Stimulated activated CD4-positive, alpha-beta T cell treated with anti-CD3 and anti-CD28 coated beads, Interleukin-4, amount 100 ng/mL, for 1 hour (primary cell): ENCODE measurements around the gene COX7C.
"Not testable (repeated sequence)": the region's sequence is repeated elsewhere in the genome, so short reads cannot be mapped to it uniquely, and the experiment has no call there.

Experiments used
- DNase-seq: peaks from one replicate; pipeline ENCODE4 v3.0.0-alpha.2; 2020

COX7C gene, protein sequence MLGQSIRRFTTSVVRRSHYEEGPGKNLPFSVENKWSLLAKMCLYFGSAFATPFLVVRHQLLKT

DNA sequence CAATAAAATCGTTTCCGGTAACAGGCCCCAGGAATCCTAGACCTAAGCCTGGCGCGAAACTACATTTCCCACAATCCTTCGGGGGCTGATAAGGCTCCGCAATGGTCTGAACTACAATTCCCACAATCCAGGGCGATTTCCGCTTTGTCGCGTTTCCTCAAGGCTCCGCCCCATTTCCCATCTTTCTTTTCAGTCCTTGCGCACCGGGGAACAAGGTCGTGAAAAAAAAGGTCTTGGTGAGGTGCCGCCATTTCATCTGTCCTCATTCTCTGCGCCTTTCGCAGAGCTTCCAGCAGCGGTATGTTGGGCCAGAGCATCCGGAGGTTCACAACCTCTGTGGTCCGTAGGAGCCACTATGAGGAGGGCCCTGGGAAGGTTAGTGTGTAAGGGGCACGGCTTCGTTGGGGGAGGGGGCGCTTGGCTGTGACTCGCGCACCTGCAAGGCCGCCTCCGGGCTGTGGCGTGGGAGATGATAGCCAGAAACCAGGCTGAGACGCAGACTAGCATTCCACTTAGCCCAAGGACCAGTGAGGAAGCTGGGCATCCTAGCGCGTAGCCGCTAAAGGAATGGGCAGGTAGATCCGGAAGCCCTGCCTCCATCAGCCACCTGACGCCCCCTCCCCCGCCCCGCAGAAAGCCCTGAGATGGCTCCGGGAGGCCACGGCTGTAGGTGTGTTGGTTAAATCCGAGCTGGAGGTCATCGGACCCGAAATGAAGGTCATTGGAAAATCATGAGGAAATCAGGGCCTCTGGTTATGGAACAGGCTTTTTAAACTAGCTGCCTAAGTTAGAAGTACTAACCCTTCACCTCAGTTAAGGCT is at the start of gene COX7C:
Gene COX7C (plus strand): TSS at position 186 of the 821 bp plus-strand sequence. CDS start 115 bp downstream, at position 301.
- peak; percentile 83 for DNase-seq

DNA sequence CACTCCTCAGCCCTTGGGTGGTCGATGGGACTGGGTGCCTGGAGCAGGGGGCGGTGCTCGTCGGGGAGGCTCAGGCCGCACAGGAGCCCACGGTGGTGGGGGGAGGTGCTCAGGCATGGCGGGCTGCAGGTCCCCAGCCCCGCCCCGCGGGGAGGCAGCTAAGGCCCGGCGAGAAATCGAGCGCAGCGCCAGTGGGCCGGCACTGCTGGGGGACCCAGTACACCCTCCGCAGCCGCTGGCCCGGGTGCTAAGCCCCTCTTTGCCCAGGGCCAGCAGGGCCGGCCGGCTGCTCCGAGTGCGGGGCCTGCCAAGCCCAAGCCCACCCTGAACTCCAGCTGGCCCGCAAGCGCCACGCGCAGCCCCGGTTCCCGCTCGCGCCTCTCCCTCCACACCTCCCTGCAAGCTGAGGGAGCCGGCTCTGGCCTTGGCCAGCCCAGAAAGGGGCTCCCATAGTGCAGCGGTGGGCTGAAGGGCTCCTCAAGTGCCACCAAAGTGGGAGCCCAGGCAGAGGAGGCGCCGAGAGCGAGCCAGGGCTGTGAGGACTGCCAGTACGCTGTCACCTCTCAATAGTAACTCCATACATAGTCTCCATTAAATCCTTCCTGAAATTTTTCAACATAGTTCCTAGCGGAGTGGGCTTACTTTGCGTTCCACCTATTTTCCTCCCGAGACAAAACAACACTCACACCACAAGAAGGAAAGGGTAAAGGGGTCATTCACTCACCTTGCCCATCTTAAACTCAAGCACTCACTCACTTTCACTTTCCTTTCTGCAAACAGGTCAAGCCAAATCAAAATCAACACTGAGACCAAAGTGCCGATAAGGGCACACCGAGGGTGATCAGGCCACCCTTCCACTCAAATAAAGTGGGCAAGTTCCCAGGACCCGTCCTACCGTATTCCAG is 48.0 kb upstream of the COX7C start:
- not testable (repeated sequence) for DNase-seq

DNA sequence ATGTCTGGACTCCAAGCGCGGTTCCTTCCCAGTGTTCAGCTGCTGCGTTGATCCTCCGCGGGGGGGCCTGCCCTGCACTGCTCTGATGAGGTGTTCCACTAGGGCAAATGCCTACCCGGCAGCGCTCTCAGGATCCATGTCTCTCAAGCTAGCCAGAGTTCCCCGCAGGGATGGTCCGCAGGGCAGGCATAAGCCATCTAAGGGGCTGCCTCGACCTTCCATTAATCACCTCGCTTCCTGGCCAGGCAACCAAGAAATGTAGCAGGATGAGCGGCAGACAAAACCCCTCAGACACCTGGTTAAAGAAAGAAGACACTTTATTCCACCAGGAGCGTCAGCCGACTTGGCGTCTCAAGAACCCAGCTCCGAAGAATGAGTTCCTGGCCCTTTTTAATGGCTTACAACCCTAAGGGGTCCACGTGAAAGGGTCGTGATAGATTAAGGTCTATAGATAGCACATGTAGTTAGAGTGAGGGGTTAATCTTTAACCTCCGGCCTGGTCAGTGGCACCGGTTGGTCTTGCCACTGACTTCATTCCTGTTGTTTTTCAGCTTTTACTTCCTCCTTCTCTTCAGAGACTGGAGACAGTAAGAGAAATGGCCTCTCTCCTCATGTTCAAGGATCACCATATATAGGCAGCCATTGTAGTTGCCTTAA is 47.2 kb upstream of the COX7C start:
- no peak for DNase-seq

DNA sequence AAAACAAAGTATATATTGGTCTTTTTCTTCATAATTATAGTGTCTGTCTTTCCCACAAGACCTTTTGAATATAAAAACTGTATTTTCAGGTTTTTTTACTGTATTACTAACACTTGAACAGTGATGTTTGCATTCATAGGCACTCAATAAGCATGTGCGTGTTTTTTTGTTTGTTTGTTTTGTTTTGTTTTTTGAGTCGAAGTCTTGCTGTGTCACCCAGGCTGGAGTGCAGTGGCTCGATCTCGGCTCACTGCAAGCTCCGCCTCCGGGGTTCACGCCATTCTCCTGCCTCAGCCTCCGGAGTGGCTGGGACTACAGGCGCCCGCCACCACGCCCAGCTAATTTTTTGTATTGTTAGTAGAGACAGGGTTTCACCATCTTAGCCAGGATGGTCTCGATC is 46.6 kb upstream of the COX7C start:
- not testable (repeated sequence) for DNase-seq

DNA sequence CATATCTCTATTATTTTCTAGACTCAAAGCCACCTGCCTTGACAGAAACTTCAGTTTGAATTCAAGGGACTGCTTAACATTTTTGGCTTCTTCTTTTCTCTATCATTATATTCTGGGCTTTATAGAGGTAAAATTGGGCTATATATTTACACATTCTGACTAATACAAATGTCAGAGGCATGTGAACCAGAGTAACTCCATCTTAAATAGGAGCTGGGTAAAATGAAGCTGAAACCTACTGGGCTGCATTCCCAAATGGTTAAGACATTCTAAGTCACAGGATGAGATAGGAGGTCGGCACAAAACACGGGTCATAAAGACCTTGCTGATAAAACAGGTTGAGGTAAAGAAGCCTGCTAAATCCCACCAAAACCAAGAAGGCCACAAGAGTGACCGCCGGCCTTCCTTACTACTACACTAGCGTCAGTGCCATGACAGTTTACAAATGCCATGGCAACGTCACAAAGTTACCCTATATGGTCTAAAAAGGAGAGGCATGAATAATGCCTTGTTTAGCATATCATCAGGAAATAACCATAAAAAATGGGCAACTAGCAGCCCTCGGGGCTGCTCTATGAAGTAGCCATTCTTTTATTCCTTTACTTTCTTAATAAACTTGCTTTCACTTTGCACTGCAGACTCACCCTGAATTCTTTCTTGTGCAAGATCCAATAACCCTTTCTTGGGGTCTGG is 44.8 kb upstream of the COX7C start:
- DNase-seq, result no peak

DNA sequence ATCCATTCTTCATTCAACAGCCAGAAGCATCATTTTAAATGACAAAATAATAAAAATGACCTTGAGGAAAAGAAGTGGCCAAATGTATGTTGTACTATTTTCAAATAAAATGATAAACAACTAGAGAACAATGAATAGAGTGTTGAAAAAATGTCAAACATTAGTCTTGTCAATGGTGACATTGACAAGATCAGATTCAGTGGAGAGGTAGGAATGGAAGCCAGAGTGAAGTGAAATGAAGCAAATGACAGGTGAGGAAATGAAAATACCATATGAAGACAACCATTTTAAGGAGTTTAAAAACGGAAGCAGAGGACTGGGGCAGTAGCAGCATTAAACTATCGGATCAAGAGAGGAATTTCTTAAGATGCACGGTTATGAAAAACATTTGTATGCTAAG is 38.2 kb upstream of the COX7C start:
- no peak for DNase-seq

DNA sequence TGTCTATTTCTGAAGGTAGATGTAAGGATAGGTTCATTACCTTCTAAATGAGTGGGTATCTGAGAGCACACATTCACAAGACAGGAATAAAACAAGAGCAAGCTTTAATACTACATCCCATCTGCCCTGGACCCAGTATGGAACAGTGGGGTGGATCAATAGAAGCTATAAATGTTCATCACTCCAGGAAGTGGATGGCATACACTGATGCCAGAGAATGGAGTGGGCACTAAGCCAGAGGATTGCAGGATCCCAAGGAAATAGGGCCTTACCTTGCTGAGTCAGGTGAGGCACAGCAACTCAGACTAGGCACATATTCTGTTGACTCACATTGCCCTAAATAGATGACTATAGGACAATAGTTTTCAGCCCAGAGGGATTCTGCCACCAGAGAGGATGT is 21.3 kb upstream of the COX7C start:
- no peak for DNase-seq

DNA sequence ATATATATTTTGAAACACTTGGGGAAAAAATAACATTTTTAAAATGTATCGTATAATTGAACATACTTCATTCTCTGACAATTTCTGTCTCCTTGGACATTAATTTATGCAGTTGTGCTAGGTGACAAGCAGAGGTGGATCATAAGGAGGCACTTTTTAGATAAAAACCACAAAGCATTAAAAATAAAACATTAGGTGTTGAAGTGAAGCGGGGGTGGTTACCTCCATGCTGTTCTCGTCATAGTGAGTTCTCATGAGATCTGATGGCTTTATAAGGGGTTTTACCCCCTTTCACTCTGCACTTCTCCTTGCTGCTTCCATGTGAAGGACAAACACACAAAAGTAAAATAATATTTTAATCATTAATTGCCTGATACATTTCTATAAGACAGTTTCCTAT is 11.9 kb upstream of the COX7C start:
- no peak for DNase-seq

DNA sequence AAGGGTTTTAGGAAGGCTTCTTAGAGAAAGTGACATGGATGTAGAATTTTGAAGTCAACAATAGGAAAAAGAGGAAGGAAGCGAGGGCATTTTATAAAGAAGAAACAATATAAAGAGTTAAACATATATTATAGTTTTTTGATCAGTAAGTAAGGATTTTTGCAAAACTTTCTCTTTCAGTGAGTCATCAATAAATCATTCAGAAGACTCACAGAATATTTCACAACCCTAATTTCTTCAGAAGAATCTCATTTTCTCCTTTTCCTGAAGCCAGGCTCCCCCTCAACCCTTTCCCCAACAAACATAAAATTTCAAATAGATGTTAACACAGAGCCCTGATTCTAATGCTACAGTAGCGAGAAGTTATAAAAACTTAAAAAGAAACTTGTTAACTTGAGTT is 4.3 kb upstream of the COX7C start:
- no peak for DNase-seq

DNA sequence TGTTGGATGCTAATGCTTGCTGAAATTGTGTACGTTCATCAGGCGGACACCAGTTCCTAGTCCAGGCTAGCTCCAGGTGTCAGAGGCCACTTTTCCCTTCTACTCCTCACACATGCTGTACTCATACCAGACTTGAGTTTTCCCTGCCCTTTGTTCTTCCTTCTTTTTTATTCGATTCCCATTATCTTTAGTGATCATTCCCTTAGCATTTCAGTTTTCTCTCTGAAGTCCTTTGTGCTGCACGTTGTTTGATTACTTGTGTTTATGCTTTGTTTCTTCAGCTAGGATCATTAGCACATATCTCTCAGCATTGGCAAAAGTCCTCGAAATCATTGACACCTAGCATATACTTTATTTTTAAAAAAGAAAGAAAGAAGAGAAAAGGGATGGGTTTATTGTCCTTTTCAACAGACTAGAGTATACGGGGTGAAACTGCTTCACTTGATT is 409 bp upstream of the COX7C start:
- no peak for DNase-seq

DNA sequence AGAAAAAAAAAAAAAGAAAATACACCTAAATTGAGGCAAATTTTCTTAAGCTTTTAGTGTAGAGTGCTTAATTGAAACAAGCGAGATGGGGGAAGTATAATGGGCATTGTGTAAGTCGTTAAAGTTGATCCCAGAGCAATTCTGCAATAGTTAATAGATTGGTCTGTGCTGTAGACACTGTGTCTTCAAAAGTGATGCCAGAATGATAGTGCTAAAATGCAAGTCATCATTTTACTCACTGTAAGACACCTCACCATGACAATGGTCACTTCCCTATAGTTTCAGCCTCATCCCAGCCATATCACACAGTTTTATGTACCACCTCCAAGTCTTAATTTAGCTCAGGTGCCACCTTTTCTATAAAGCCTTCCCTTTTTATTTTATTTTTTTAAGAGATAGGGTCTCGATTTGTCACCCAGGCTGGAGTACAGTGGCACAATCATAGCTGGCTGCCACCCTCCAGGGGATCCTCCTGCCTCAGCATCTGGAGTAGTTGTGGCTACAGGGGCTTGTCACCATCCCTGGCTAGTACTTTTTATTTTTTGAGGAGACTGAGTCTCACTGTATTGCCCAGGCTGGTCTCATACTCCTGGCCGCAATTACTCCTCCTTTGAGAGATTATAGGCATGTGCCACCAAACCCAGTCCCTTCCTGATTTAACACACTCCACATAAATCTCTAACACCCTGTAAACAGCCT is 6.2 kb downstream of the COX7C start:
- DNase-seq, result no peak

DNA sequence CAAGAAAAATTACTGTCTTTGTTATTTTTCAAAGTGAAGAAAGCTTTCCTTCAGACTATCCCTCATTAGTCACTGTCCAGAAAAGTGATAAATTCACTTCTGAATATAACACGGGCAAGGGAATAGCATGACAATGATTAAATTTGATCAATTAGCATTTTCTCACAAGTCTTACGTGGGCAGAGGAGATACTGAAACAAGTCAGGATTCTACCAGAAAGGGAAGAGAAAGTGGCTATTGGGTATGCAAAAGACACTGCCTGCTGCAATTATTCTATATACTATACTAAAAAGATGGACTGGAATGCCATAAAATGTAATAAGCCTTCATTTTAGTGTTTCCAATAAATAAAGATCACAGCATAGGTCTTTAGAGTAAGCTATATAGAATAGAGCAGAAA is 7.4 kb downstream of the COX7C start:
- DNase-seq, result no peak

DNA sequence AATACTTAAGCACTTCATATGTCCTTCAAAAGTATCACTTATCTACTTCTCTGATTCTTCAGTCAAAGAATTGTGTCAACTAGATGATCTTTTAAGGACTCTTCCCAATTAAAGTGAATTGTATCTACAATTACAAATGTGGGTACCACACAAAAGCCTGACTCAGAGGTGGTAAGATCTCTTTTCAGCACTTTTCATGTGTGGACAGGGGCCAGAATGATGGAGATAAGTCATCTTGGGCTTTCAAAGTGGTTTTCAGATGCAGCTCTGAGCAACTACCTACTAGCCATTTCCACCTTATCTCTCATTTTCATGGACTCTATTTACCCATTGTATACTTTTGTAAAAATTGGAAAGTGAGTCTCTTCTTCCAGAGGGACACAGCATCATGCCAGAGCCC is 8.4 kb downstream of the COX7C start:
- DNase-seq, result no peak

DNA sequence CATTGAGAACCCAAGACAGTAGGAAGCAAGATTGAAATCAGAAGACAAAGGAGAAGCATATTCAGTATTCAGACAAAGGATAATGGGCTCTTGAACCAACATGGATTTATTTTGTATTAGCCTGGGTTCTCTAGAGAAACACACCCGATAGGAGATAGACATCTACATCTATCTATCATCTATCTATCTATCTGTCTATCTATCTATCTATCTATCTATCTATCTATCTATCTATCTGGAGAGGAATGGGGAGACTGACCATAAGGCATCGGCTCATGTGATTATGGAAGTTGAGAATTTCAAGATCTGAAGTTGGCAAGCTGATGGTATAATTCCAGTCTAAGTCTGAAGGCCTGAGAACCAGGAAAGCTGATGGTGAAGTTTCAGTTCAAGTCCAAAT is 13.4 kb downstream of the COX7C start:
- no peak for DNase-seq

DNA sequence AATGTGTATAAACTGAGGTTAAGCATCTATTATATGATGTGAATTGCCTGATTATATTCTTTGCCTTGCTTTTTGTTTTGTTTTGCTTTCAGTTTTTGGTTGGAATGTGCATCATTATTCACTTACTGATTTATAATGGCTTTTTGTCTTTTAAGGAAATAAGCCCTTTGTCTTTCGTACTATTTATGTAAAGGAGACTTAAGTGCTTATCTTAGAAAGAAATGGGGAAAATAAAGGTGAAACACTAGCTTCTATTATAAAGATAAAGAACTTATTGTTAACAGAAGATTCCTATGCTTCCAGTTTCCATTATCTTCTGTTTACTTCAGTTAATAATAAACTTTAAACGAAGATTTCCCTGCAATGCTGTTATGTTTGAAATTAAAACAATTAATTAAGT is 23.3 kb downstream of the COX7C start:
- DNase-seq, result no peak

DNA sequence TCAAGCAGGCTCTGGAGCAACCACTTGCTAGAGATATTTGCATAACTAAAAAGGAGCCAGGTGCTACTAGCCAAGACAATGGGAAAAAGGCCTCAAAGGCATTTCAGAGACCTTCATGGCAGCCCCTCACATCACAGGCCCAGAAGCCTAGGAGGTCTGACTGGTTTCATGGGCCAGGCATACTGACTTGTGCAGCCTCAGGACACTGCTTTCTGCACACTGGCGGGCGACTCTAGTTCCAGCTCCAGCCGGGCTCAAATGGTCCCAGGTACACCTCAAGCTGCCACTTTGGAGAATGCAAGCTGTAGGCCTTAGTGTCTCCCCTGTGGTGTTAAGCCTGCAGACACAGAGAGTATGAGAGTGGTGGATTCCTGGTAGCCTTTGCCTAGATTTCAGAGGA is 27.1 kb downstream of the COX7C start:
- DNase-seq, result no peak

DNA sequence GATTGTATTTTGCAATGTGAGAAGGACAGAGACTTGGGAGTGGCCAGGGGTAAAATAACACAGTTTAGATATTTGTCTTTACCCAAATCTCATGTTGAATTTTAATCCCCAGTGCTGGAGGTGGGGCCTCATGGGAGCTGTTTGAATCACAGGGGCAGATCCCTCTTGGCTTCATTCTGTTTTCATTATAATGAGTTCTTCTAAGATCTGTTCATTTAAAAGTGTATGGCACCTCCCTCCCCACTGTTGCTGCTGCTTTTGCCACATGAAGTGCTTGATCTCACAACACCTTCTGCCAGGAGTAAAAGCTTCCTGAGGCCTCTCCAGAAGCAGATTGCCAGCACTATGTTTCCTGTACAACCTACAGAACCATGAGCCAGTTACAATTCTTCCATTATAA is 28.1 kb downstream of the COX7C start:
- no peak for DNase-seq

DNA sequence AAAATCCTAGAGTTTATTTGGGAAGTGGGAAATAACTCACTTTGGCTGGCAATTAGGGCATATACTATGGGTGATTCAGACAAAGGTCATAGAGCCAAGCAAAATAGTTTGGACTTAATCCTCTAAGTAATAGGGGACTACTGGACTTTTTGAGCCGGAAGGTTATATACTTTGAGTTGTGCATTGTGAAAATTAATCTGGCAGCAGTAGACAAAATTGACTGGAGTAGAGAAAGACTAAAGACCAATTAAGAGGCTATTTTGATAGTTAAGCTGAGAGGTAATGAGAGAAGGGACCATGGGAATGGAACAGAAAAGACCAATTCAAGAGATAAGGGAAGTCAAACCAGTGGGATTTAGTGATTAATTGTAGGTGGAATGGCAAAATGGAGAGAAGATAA is 28.9 kb downstream of the COX7C start:
- no peak for DNase-seq

DNA sequence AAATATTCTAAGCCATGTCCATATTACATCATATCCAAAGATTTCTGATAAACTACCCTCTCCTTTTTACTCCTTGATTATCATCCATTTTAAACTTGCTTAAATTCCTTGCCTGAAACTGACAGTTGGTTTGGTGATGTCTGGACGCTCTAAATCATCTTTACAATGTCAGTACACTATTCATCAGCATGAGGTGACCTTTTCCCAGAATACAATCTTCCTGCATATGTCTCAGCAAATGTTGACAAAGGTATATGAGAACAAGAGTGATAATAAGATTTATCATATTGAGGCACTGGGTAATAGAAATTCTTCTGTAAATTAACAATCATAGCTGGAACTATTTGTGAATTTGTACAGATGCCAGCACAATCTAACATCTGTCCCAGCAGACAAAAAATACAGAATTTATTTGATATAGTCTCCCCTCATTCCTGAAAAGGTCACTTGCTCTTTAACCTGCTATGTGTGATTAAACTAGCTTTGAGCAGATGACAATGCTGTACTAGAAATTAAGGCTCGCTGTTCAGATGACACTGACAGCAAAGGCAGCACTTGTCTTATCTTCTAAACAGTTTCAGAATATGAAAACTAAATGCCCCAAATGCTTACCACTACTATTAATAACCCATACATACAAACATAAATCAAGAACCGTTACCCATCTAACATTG is 32.2 kb downstream of the COX7C start:
- no peak for DNase-seq

DNA sequence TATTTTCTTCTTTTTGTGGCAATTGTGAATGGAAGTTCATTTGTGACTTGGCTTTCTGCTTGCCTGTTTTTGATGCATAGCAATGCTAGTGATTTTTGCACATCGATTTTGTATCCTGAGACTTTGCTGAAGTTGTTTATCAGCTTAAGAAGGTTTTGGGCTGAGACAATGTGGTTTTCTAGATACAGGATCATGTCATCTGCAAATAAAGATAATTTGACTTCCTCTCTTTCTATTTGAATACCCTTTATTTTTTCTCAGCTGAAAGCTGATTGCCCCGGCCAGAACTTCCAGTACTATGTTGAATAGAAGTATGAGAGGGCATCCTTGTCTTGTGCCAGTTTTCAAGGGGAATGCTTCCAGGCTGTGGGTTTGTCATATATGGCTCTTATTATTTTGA is 43.0 kb downstream of the COX7C start:
- DNase-seq, result not testable (repeated sequence)

DNA sequence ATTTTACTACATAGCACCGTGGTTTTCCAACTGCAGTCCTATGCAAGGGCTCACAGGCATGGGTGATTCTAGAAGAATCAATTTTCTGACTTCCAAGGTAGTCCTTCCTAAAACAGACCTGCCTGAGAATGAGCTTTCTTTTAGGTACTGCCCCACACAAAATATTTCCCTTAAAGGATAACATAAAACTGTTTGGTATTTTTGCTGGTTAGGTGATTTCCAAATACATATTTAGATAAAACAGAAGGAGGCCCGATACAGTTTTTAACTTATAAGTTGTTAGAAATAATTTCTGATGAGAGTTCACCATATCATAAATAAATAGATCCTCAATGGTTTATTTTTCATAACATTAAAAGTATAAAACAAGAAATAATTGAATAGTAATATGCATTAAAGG is 46.4 kb downstream of the COX7C start:
- DNase-seq, result no peak
